Measurements from ENCODE around the gene ANKRD33. TPM values are rescaled to one million over a fixed set of nuclear protein-coding genes. Genes with fewer than 3 reads are reported as not detected.
A peak's percentile ranks its signal among the peaks of the same experiment; 100 is the strongest.

ANKRD33 gene
- total RNA-seq, 4 donors from 2014 or later = 0.14 to 2.9 (median 0.27) TPM; not detected in 1

GRCh38 chr12:51847643-51848325 lies 40.1 kb upstream of the ANKRD33 start:
- Histone ChIP-seq H3K27me3 (no peaks in the 10 kb centered on the region), H3K4me1 (peaks cover 0 to 8% of the 10 kb centered on the region in 2 donors), H3K9me3 (no peaks in the 10 kb centered on the region), H3K27ac (peak overlapping the region; percentile 72 to 85), H3K4me3 (peak overlapping the region; percentile 38 to 52), H3K36me3 (no peaks in the 10 kb centered on the region)
- TF ChIP-seq POLR2A (IDR thresholded peaks at IDR 0.05) (peak in 1 of 2 donors; percentile 9), CTCF (IDR thresholded peaks at IDR 0.05) (no peak)
- DNase-seq = no peak
- intact Hi-C loops (cut with DNase I; ENCODE audit: low total_unique reads) = no loop called here

- H3K27me3 ChIP-seq = no peaks in the 10 kb centered on the region
- intact Hi-C loops (cut with DNase I; ENCODE audit: low total_unique reads) = no loop called here
These were observed 39.6 kb upstream of the ANKRD33 start, which contains the start of gene FIGNL2 for GRCh38 chr12:51848326-51848727. TSS of gene FIGNL2 (minus strand) at chr12:51848718. CDS start at chr12:51822413, 26,305 bp downstream.

GRCh38 chr12:51848841-51849735 lies 38.8 kb upstream of the ANKRD33 start:
- Histone ChIP-seq H3K9me3 (no peaks in the 10 kb centered on the region), H3K4me3 (peak overlapping the region in 1 of 2 donors; percentile 52), H3K4me1 (peaks cover 0 to 8% of the 10 kb centered on the region in 2 donors), H3K27me3 (no peaks in the 10 kb centered on the region), H3K27ac (peak overlapping the region; percentile 72 to 85), H3K36me3 (no peaks in the 10 kb centered on the region)
- DNase-seq = no peak
- TF ChIP-seq CTCF (IDR thresholded peaks at IDR 0.05) (no peak), POLR2A (IDR thresholded peaks at IDR 0.05) (no peak)
- intact Hi-C loops (cut with DNase I; ENCODE audit: low total_unique reads) = no loop called here

More at GRCh38 chr12:51848326-51848727, 39.6 kb upstream of the ANKRD33 start, which contains the start of gene FIGNL2:
- DNase-seq = no peak
- peak within 1 kb of the TSS; percentile 38 to 52 for H3K4me3 ChIP-seq
- H3K9me3 ChIP-seq = no peaks in the 10 kb centered on the region
- TF ChIP-seq CTCF (IDR thresholded peaks at IDR 0.05) (no peak), POLR2A (IDR thresholded peaks at IDR 0.05) (no peak)
- peak within 1 kb of the TSS; percentile 72 to 85 for H3K27ac ChIP-seq
- no peaks in the 10 kb centered on the region for H3K36me3 ChIP-seq
- peaks cover 0 to 8% of the 10 kb centered on the region in 2 donors for H3K4me1 ChIP-seq

GRCh38 chr12:51850081-51850964 lies 37.6 kb upstream of the ANKRD33 start:
- peak overlapping the region; percentile 72 to 85 for H3K27ac ChIP-seq
- H3K4me3 ChIP-seq = no peak overlapping the region
- intact Hi-C loops (cut with DNase I; ENCODE audit: low total_unique reads) = no loop called here
- H3K4me1 ChIP-seq = peaks cover 0 to 8% of the 10 kb centered on the region in 2 donors
- H3K27me3 ChIP-seq = no peaks in the 10 kb centered on the region
- TF ChIP-seq CTCF (IDR thresholded peaks at IDR 0.05) (no peak), POLR2A (IDR thresholded peaks at IDR 0.05) (no peak)
- H3K9me3 ChIP-seq = no peaks in the 10 kb centered on the region
- H3K36me3 ChIP-seq = no peaks in the 10 kb centered on the region
- DNase-seq = no peak
